ENCODE results near the gene DCLK2. TPM values are rescaled to one million over a fixed set of nuclear protein-coding genes. Genes with fewer than 3 reads are reported as not detected.
A peak's percentile ranks its signal among the peaks of the same experiment; 100 is the strongest.

The DCLK2 gene
- total RNA-seq, 2 donors from 2014 or later: 3.1 to 3.9 TPM

DNA sequence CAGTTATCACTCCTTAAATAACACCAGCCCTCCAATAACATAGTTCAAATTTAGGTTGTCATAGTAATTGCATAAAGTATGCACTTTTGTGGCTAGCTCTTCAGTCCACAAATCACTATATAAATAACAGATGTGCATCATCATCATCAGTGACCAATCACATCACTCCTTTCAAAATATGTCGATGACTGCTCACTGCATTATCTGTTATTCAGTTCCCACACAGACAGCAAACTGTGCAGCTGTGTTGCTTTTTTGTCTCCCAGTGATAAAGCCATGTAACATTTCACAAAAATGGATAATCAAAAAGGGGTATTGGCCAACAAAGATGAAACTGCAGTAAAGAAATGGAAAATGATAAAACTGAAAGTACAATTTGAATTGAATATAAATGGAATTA is 205.4 kb downstream of the DCLK2 start:
- intact Hi-C loops (cut with DNase I): no loop called here
- no peak overlapping the region for H3K9ac ChIP-seq (ENCODE audit: low read depth in 2 of 2, low read length in 2 of 2)
- no peaks in the 10 kb centered on the region for H3K36me3 ChIP-seq

DNA sequence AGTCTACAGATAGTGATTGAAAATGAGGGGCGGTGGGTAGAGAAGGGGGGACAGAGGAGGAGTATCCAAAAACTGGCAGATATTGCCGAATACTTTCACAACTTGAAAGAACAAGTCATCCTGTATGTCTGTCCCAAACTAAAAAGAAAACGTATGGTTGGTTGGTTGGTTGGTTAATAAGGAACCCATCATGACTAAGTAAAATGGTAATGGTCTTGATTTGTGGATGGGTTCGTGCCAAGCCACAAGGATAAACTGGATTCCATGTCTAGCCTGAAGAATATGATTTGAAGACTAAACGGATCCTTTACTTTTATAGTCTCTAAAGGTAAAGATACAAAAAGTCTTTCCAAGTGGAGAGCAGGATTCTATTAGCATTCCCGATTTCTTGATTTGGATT is 208.4 kb downstream of the DCLK2 start:
- H3K27me3 ChIP-seq: no peaks in the 10 kb centered on the region
- intact Hi-C loops (cut with DNase I): no loop called here
- DNase-seq: no peak
- TF ChIP-seq, protein P1, sequence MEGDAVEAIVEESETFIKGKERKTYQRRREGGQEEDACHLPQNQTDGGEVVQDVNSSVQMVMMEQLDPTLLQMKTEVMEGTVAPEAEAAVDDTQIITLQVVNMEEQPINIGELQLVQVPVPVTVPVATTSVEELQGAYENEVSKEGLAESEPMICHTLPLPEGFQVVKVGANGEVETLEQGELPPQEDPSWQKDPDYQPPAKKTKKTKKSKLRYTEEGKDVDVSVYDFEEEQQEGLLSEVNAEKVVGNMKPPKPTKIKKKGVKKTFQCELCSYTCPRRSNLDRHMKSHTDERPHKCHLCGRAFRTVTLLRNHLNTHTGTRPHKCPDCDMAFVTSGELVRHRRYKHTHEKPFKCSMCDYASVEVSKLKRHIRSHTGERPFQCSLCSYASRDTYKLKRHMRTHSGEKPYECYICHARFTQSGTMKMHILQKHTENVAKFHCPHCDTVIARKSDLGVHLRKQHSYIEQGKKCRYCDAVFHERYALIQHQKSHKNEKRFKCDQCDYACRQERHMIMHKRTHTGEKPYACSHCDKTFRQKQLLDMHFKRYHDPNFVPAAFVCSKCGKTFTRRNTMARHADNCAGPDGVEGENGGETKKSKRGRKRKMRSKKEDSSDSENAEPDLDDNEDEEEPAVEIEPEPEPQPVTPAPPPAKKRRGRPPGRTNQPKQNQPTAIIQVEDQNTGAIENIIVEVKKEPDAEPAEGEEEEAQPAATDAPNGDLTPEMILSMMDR (IDR thresholded peaks at IDR 0.05): no peak
- no peaks in the 10 kb centered on the region for H3K36me3 ChIP-seq
- H3K4me3 ChIP-seq: no peak overlapping the region
- H3K9me3 ChIP-seq: no peaks in the 10 kb centered on the region
- H3K27ac ChIP-seq: no peak overlapping the region
- H3K9ac ChIP-seq (ENCODE audit: low read depth in 2 of 2, low read length in 2 of 2): no peak overlapping the region
- H3K4me1 ChIP-seq: no peaks in the 10 kb centered on the region

More for the DNA sequence above, 205.4 kb downstream of the DCLK2 start:
- TF ChIP-seq, protein P1 (IDR thresholded peaks at IDR 0.05): no peak
- Histone ChIP-seq H3K4me3 (no peak overlapping the region), H3K4me1 (no peaks in the 10 kb centered on the region), H3K9me3 (no peaks in the 10 kb centered on the region), H3K27ac (no peak overlapping the region), H3K27me3 (no peaks in the 10 kb centered on the region)
- DNase-seq: no peak

DNA sequence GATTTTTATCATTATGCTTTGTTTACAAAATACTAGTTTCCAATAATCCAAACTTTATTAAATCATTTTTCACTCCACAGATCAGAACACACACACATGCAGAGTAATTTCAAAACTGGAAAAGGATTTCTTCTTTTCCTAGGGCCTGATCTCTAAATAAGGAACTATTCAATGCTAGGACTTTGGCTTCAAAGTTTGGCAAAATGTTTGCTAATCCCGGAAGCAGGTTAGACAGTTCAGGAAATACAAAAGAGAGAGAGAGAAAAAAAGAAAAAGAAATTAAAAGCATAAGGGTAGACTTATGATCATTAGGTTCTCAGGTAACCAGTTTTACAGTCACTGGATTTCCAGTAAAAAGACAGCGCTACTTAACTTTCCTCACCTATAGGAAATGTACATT is 211.0 kb downstream of the DCLK2 start:
- Histone ChIP-seq H3K9me3 (no peaks in the 10 kb centered on the region), H3K27me3 (no peaks in the 10 kb centered on the region), H3K36me3 (no peaks in the 10 kb centered on the region), H3K9ac (ENCODE audit: low read depth in 2 of 2, low read length in 2 of 2) (no peak overlapping the region), H3K4me1 (no peaks in the 10 kb centered on the region), H3K4me3 (no peak overlapping the region), H3K27ac (no peak overlapping the region)
- TF ChIP-seq, protein P1 (IDR thresholded peaks at IDR 0.05): no peak
- no peak for DNase-seq
- intact Hi-C loops (cut with DNase I): no loop called here

DNA sequence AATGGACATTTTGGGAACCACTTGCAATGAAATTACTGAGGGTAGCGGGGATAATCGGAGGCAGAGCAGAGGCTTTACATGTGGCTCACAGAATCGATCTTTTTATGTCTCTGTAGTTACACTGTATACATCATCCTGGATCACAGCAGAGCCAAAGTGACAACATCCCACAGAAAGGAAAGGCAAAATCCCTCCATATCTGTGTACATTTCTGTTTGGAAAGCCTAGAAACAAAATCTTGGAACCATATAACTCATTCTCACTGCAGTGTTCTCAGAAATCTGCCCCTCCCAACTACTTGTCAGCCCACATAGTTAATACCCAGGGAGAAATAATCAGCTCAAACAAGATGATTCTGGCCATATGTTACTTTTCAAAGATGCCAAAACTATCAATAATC is 211.6 kb downstream of the DCLK2 start:
- H3K4me3 ChIP-seq: no peak overlapping the region
- H3K36me3 ChIP-seq: no peaks in the 10 kb centered on the region
- TF ChIP-seq, protein P1 (IDR thresholded peaks at IDR 0.05): no peak
- H3K27me3 ChIP-seq: no peaks in the 10 kb centered on the region
- no peaks in the 10 kb centered on the region for H3K4me1 ChIP-seq
- no peak overlapping the region for H3K9ac ChIP-seq (ENCODE audit: low read depth in 2 of 2, low read length in 2 of 2)
- no peaks in the 10 kb centered on the region for H3K9me3 ChIP-seq
- no peak for DNase-seq
- H3K27ac ChIP-seq: no peak overlapping the region
- intact Hi-C loops (cut with DNase I): loop anchor here (5.0 kb wide), 1 partner anchor 577 kb away; no protein-coding TSS in a partner anchor

DNA sequence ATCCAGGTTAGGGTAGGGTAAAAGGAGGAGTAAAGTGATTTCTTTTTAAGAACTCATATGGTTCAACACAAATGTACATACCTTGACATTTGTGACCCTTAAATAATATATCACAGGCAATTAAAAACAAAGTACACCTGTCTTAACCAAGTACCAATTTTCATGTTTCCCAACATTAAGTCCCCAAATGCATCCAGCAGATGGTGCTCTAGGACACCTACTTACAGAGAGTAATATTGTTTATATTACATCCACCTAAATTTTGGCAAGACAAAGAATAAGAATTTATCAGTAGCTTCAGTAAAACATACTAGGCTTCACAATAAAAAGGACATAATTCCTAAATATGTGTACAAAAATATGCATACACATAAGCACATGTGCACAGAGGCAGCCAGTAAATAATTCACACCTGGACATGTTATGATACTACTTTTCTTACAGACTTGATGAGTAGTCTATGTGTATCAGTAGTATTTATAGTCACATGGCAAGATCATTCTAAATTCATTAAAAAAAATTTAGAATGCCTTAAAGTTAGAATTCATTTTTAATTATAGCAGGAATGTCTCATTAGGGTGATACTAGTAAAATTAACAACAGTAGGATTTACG is 219.7 kb downstream of the DCLK2 start:
- no peaks in the 10 kb centered on the region for H3K9me3 ChIP-seq
- H3K27ac ChIP-seq: no peak overlapping the region
- DNase-seq: peak; percentile 53
- H3K9ac ChIP-seq (ENCODE audit: low read depth in 2 of 2, low read length in 2 of 2): no peak overlapping the region
- TF ChIP-seq, protein P1 (IDR thresholded peaks at IDR 0.05): peak; percentile 51
- intact Hi-C loops (cut with DNase I): loop anchor here (5.0 kb wide), 1 partner anchor 299 kb away; no protein-coding TSS in a partner anchor
- H3K4me1 ChIP-seq: no peaks in the 10 kb centered on the region
- no peaks in the 10 kb centered on the region for H3K27me3 ChIP-seq
- no peaks in the 10 kb centered on the region for H3K36me3 ChIP-seq
- H3K4me3 ChIP-seq: no peak overlapping the region

Measured in colonic mucosa (tissue), 4 donors.